ENCODE results near the gene MRFAP1.
"Not testable (repeated sequence)": the region's sequence is repeated elsewhere in the genome, so short reads cannot be mapped to it uniquely, and the experiment has no call there.

GRCh38 chr4:6655291-6655690, 14.8 kb downstream of the MRFAP1 start:
- TF ChIP-seq CTCF (conservative IDR thresholded peaks at IDR 0.05 in 1 of 2, IDR thresholded peaks at IDR 0.05 in 1 of 2; ENCODE audit: low read depth in 1 of 2, low read length in 2 of 2); EZH2 (IDR thresholded peaks at IDR 0.05; ENCODE audit: low read length, missing control alignments): not testable (repeated sequence)
